ENCODE data around the gene AOPEP. TPM values are rescaled to one million over a fixed set of nuclear protein-coding genes. Genes with fewer than 3 reads are reported as not detected.

Gene AOPEP
- total and polyA plus RNA-seq, 2 donors (not counting 3 experiments of a cell fraction or from before 2014, with no cell fraction given) = 20.2 to 41.6 TPM

- POLR2A ChIA-PET = no interaction called here
- no TSS peak for BruUV-seq (replicated peaks)
- H4K20me1 ChIP-seq (replicated peaks; ENCODE audit: control insufficient read depth, extremely low read depth, insufficient read depth, low read length) = no peaks in the 10 kb centered on the region
- FAIRE-seq (no peak), DNase-seq (ENCODE audit: low read depth, low spot score) (no peak)
- H3K27ac ChIP-seq (ENCODE audit: insufficient read depth, low read depth, low read length) = no peak overlapping the region
- intact Hi-C loops (cut with micrococcal nuclease) = no loop called here
- H3K9me3 ChIP-seq (replicated peaks; ENCODE audit: control insufficient read depth, insufficient read depth, low read length) = no peaks in the 10 kb centered on the region
- peaks cover 45% of the 10 kb centered on the region for H3K4me1 ChIP-seq (ENCODE audit: control insufficient read depth, extremely low read depth, insufficient read depth, low read length)
- H3K36me3 ChIP-seq (ENCODE audit: control insufficient read depth in 2 of 2, extremely low read depth in 1 of 2, insufficient read depth in 2 of 2, low read length in 2 of 2) = peaks cover 12 to 13% of the 10 kb centered on the region in 2 experiments
- H2AFZ ChIP-seq (ENCODE audit: low read depth, low read length) = no peak overlapping the region
- CTCF ChIA-PET = interaction anchor here (1.2 kb wide), 1 partner anchor 107 kb away, joined by 3 read pairs; no protein-coding TSS in a partner anchor
- H3K4me3 ChIP-seq (replicated peaks in 1 of 3; ENCODE audit: insufficient read depth in 1 of 3, low read depth in 1 of 3, low read length in 3 of 3) = no peak overlapping the region
- peaks cover 9% of the 10 kb centered on the region for H3K79me2 ChIP-seq (ENCODE audit: control insufficient read depth, insufficient read depth, low read length)
- dilution Hi-C loops (cut with MboI; ENCODE audit: extremely low pct_ligation_motif_present, low sequenced_read_pairs) = no loop called here
- H3K27me3 ChIP-seq (ENCODE audit: control insufficient read depth in 2 of 2, insufficient read depth in 2 of 2, low read length in 2 of 2) = no peaks in the 10 kb centered on the region
- H3K4me2 ChIP-seq (ENCODE audit: insufficient read depth, low read length) = no peak overlapping the region
- no peaks in the 10 kb centered on the region for H3K9me1 ChIP-seq (replicated peaks; ENCODE audit: control insufficient read depth, extremely low read depth, insufficient read depth, low read length)
- H3K9ac ChIP-seq (replicated peaks; ENCODE audit: extremely low read depth, insufficient read depth, low read length) = no peak overlapping the region
- no peak for TF ChIP-seq POLR2AphosphoS5 (IDR thresholded peaks at IDR 0.05; ENCODE audit: insufficient read depth, low read depth, low read length)
These were observed 294.8 kb downstream of the AOPEP start for GRCh38 chr9:95021166-95021886.

DNA sequence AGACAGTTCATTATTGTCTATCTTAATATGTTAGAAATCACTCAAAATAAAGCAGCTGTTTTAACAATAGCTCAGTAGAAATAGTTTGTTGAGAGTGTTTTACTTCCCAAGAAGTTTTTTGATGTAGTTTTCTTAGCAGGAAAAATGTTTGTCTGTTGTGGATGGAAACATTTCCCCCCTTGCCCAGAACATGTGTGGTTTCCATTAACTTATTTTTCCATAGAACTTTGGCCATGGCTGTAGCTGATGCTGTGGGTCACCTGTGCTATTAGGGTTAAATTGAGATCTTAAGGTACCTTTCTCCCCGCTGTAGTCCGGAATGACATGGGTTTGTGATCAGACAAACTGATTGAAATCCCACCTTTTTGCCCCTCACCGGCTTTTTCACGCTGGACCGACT is 296.2 kb downstream of the AOPEP start:
- no peak overlapping the region for H3K4me2 ChIP-seq (ENCODE audit: insufficient read depth, low read length)
- H3K27ac ChIP-seq (ENCODE audit: insufficient read depth, low read depth, low read length) = peak overlapping the region; percentile 64
- H3K36me3 ChIP-seq (ENCODE audit: control insufficient read depth in 2 of 2, extremely low read depth in 1 of 2, insufficient read depth in 2 of 2, low read length in 2 of 2) = peaks cover 9 to 10% of the 10 kb centered on the region in 2 experiments
- H3K9ac ChIP-seq (replicated peaks; ENCODE audit: extremely low read depth, insufficient read depth, low read length) = no peak overlapping the region
- dilution Hi-C loops (cut with MboI; ENCODE audit: extremely low pct_ligation_motif_present, low sequenced_read_pairs) (no loop called here), intact Hi-C loops (cut with micrococcal nuclease) (loop anchor here (1.0 kb wide), 1 partner anchor 93 kb away; no protein-coding TSS in a partner anchor)
- no peak overlapping the region for H3K4me3 ChIP-seq (replicated peaks in 1 of 3; ENCODE audit: insufficient read depth in 1 of 3, low read depth in 1 of 3, low read length in 3 of 3)
- no peaks in the 10 kb centered on the region for H4K20me1 ChIP-seq (replicated peaks; ENCODE audit: control insufficient read depth, extremely low read depth, insufficient read depth, low read length)
- ChIA-PET POLR2A (no interaction called here), CTCF (interaction anchor here (0.9 to 2.7 kb wide), 4 partner anchors 9 to 239 kb away, joined by 3 to 13 read pairs (median 6); no protein-coding TSS in a partner anchor)
- no peaks in the 10 kb centered on the region for H3K9me1 ChIP-seq (replicated peaks; ENCODE audit: control insufficient read depth, extremely low read depth, insufficient read depth, low read length)
- FAIRE-seq (no peak), DNase-seq (ENCODE audit: low read depth, low spot score) (no peak)
- H3K4me1 ChIP-seq (ENCODE audit: control insufficient read depth, extremely low read depth, insufficient read depth, low read length) = peaks cover 45% of the 10 kb centered on the region
- H3K79me2 ChIP-seq (ENCODE audit: control insufficient read depth, insufficient read depth, low read length) = peaks cover 13% of the 10 kb centered on the region
- no TSS peak for BruUV-seq (replicated peaks)
- TF ChIP-seq EZH2 (IDR thresholded peaks at IDR 0.05; ENCODE audit: borderline replicate concordance, low read depth, low read length, severe bottlenecking) (no peak), MAX (IDR thresholded peaks at IDR 0.05; ENCODE audit: insufficient read depth, insufficient read length) (no peak), POLR2AphosphoS5 (IDR thresholded peaks at IDR 0.05; ENCODE audit: insufficient read depth, low read depth, low read length) (no peak), FOS (IDR thresholded peaks at IDR 0.05; ENCODE audit: borderline replicate concordance, insufficient read depth, low read length) (no peak), GATA2 (IDR thresholded peaks at IDR 0.05; ENCODE audit: insufficient read depth, insufficient read length, low read depth, low read length) (no peak), MYC (IDR thresholded peaks at IDR 0.05; ENCODE audit: low read depth, low read length) (no peak), JUN (IDR thresholded peaks at IDR 0.05; ENCODE audit: borderline replicate concordance, insufficient read depth, insufficient read length, low read depth) (no peak), POLR2A (IDR thresholded peaks at IDR 0.05; ENCODE audit: low read depth, low read length) (no peak)
- TF ChIP-seq, protein P1, sequence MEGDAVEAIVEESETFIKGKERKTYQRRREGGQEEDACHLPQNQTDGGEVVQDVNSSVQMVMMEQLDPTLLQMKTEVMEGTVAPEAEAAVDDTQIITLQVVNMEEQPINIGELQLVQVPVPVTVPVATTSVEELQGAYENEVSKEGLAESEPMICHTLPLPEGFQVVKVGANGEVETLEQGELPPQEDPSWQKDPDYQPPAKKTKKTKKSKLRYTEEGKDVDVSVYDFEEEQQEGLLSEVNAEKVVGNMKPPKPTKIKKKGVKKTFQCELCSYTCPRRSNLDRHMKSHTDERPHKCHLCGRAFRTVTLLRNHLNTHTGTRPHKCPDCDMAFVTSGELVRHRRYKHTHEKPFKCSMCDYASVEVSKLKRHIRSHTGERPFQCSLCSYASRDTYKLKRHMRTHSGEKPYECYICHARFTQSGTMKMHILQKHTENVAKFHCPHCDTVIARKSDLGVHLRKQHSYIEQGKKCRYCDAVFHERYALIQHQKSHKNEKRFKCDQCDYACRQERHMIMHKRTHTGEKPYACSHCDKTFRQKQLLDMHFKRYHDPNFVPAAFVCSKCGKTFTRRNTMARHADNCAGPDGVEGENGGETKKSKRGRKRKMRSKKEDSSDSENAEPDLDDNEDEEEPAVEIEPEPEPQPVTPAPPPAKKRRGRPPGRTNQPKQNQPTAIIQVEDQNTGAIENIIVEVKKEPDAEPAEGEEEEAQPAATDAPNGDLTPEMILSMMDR (IDR thresholded peaks at IDR 0.05; ENCODE audit: extremely low read depth in 1 of 2, insufficient read depth in 1 of 2, low read depth in 1 of 2, low read length in 2 of 2) = no peak
- no peak overlapping the region for H2AFZ ChIP-seq (ENCODE audit: low read depth, low read length)
- H3K27me3 ChIP-seq (ENCODE audit: control insufficient read depth in 2 of 2, insufficient read depth in 2 of 2, low read length in 2 of 2) = no peaks in the 10 kb centered on the region
- no peaks in the 10 kb centered on the region for H3K9me3 ChIP-seq (replicated peaks; ENCODE audit: control insufficient read depth, insufficient read depth, low read length)

Measured in endothelial cell of umbilical vein (primary cell).